Transverse colon (tissue), 4 donors: ENCODE measurements around the gene DIP2B. TPM values are rescaled to one million over a fixed set of nuclear protein-coding genes. Genes with fewer than 3 reads are reported as not detected.
A peak's percentile ranks its signal among the peaks of the same experiment; 100 is the strongest.

Experiments used
- DNase-seq: peaks from one replicate; pipeline ENCODE4 v3.0.0-alpha.2; 2019
- H3K27ac ChIP-seq, 4 donors: fragments of 200-600 bp; sonication (generic); 2 replicates each; pipeline ENCODE4 v1.5.1; 2016 to 2018; ENCODE audit warnings: inconsistent platforms in 4 of 4
- H3K27me3 ChIP-seq: fragments of 200-600 bp; sonication (generic); 2 replicates; pipeline ENCODE4 v1.5.1; 2017; ENCODE audit warnings: inconsistent platforms
- H3K36me3 ChIP-seq, 4 donors: fragments of 200-600 bp; sonication (generic); 2 replicates each; pipeline ENCODE4 v1.5.1; 2017 to 2019; ENCODE audit warnings: inconsistent platforms in 4 of 4
- H3K4me1 ChIP-seq, 4 donors: fragments of 200-600 bp; sonication (generic); 2 replicates each; pipeline ENCODE4 v1.5.1; 2017 to 2020; ENCODE audit warnings: inconsistent platforms in 4 of 4
- H3K4me3 ChIP-seq, 4 donors: fragments of 200-600 bp; sonication (generic); 1 replicate in 1 of 4; 2 replicates in 3 of 4; pipeline versions ENCODE4 v1.5.1 to v1.6.1; 2017 to 2019; ENCODE audit warnings: inconsistent platforms in 4 of 4
- H3K9me3 ChIP-seq, 2 donors: fragments of 200-600 bp; sonication (generic); 2 replicates each; pipeline ENCODE4 v1.5.1; 2017 to 2019; ENCODE audit warnings: inconsistent platforms in 2 of 2
- EP300 ChIP-seq: sonication (generic); formaldehyde crosslinking; IDR thresholded peaks from one replicate; pipeline ENCODE4 v1.6.1; 2017; ENCODE audit warnings: antibody characterized with exemption, low read depth
- POLR2A ChIP-seq: fragments of 450-650 bp; IDR thresholded peaks from one replicate; pipeline ENCODE4 v1.6.1; 2016; ENCODE audit warnings: antibody characterized with exemption, mild to moderate bottlenecking, moderate library complexity
- POLR2AphosphoS5 ChIP-seq, 3 donors: sonication (generic); formaldehyde crosslinking; IDR thresholded peaks; one replicate each; pipeline ENCODE4 v1.6.1; 2016; ENCODE audit warnings: antibody characterized with exemption in 3 of 3
- WGBS, 2 donors: methylation state at CpG; one replicate each; pipeline ENCODE4 v1.1.5; 2018; ENCODE audit warnings: low coverage in 1 of 2; 5-methylcytosine and 5-hydroxymethylcytosine counted together
- in situ Hi-C, 4 donors: fragments of 200-750 bp; cut with MboI; loops; one replicate each; pipeline versions ENCODE4 v1.15.0 to v1.15.1; 2017; ENCODE audit warnings: low sequenced_read_pairs in 3 of 4, low pct_ligation_motif_present in 1 of 4, low pct_unique_long_range_greater_than_20kb in 1 of 4
- intact Hi-C: fragments of 100-400 bp; cut with DNase I; formaldehyde crosslinking; loops from one replicate; pipeline ENCODE4 v1.15.1; 2023; ENCODE audit warnings: low total_unique reads
- total RNA-seq, 4 donors: library from RNA; depleted of rRNA; stranded (reverse); fragments of >200 nt; gene quantifications; one replicate each; pipeline ENCODE4 v1.1.0, GENCODE V29; 2016
- TF ChIP-seq, protein P1 (sequence below), 5 experiments: fragments of 200-600 bp in 3 of 5; fragments of 450-650 bp in 2 of 5; sonication (generic) in 3 of 5; IDR thresholded peaks; 1 replicate in 2 of 5; 2 replicates in 3 of 5; pipeline ENCODE4 v1.5.1; 2016 to 2017; ENCODE audit warnings: antibody characterized with exemption in 5 of 5, inconsistent platforms in 3 of 5, mild to moderate bottlenecking in 2 of 5, moderate library complexity in 1 of 5

Gene DIP2B
- total RNA-seq, 4 donors from 2014 or later, result 40.0 to 129 (median 57.9) TPM

DNA sequence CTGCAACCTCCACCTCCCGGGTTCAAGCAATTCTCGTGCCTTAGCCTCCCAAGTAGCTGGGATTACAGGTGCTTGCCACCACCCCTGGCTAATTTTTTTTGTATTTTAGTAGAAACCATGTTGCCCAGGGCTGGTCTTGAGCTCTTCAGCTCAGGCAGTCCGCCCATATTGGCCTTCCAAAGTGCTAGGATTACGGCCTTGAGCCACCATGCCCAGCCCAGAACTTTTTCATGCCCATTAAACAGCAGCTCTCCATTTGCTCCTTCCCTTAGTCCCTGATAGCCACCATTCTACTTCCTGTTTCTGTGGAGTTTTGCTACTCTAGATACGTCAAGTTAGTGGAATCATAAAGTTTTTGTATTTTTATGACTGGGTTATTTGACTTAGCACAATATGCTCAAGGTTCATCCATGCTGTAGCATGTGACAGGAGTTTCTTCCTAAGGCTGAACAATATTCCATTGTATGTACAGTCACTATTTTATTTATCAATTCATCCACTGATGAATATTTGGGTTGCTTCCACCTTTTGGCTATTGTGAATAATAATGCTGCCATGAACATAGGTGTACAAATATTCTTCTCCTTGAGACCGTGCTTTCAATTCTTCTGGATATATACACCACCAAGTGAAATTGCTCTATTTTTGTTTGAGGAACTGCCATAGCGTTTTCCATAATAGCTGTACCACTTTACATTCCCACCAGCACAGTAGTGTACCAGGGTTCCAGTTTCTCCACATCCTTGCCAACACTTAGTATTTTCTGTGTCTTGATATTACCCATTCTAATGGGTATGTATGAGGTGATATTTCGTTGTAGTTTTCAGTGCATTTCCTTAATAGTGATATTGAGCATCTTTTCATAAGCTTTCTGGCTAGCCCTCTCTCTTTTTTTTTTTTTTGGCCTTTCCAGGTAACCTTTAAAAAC lies 274.1 kb downstream of the DIP2B start:
- peaks cover 0 to 16% (median 4%) of the 10 kb centered on the region in 4 donors for H3K36me3 ChIP-seq
- TF ChIP-seq, protein P1, sequence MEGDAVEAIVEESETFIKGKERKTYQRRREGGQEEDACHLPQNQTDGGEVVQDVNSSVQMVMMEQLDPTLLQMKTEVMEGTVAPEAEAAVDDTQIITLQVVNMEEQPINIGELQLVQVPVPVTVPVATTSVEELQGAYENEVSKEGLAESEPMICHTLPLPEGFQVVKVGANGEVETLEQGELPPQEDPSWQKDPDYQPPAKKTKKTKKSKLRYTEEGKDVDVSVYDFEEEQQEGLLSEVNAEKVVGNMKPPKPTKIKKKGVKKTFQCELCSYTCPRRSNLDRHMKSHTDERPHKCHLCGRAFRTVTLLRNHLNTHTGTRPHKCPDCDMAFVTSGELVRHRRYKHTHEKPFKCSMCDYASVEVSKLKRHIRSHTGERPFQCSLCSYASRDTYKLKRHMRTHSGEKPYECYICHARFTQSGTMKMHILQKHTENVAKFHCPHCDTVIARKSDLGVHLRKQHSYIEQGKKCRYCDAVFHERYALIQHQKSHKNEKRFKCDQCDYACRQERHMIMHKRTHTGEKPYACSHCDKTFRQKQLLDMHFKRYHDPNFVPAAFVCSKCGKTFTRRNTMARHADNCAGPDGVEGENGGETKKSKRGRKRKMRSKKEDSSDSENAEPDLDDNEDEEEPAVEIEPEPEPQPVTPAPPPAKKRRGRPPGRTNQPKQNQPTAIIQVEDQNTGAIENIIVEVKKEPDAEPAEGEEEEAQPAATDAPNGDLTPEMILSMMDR (IDR thresholded peaks at IDR 0.05), result no peak
- TF ChIP-seq POLR2AphosphoS5 (IDR thresholded peaks at IDR 0.05) (peak in 2 of 3 donors; percentile 48 to 49), POLR2A (peak; percentile 60), EP300 (no peak)
- peaks cover 0 to 42% (median 19%) of the 10 kb centered on the region in 4 donors for H3K4me1 ChIP-seq
- H3K27me3 ChIP-seq, result no peaks in the 10 kb centered on the region
- in situ Hi-C loops (no loop called here), intact Hi-C loops (no loop called here)
- H3K4me3 ChIP-seq, result no peak overlapping the region
- 56 to 69% methylated on average over 5 to 8 of the region's 8 CpGs for WGBS, 2 donors
- H3K27ac ChIP-seq, result peak overlapping the region; percentile 75 to 89 (median 86)
- no peak for DNase-seq
- no peaks in the 10 kb centered on the region for H3K9me3 ChIP-seq

DNA sequence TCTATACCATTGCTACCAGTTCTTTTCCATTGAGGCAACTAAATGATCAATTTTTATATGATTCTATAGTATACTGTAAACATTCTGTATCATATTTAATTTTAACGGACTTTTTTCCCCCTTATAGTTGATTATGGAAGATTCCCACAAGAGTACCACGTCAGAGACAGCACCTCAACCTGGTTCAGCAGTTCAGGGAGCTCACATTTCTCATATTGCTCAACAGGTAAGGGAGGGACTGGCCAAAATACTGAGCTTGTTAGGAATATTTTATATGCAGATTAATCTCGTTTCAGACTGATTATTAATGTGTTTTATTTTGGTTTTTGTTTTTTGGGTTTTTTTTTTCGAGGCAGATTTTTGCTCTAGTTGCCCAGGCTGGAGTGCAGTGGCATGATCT lies 275.2 kb downstream of the DIP2B start:
- no peaks in the 10 kb centered on the region for H3K9me3 ChIP-seq
- intact Hi-C loops (no loop called here), in situ Hi-C loops (no loop called here)
- peaks cover 0 to 37% (median 15%) of the 10 kb centered on the region in 4 donors for H3K4me1 ChIP-seq
- WGBS, 2 donors, result 89 to 100% methylated on average over 2 to 4 of the region's 4 CpGs
- TF ChIP-seq EP300 (no peak), POLR2A (no peak)
- TF ChIP-seq, protein P1 (IDR thresholded peaks at IDR 0.05), result no peak
- peak overlapping the region in 3 of 4 donors; percentile 75 to 89 (median 89) for H3K27ac ChIP-seq
- DNase-seq, result no peak
- H3K36me3 ChIP-seq, result peaks cover 0 to 16% (median 4%) of the 10 kb centered on the region in 4 donors
- H3K4me3 ChIP-seq, result no peak overlapping the region
- H3K27me3 ChIP-seq, result no peaks in the 10 kb centered on the region

DNA sequence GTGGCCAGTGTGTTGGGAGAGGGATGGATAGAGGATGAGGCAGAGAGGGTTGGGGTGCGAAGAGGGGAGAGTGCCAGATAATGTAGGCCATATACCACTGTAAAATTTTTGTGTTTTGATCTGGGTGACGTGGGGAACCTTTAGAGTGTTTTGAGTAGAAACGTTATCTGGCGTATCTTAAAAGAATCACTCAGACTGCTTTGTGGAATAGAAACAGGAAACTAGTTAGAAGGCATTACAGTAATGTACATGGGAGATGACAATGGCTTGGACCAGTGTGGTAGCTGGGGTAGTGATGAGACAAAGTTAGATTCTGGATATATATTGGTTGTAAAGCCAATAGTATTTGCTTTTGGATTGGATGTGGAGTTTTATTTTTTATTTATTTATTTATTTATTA lies 279.7 kb downstream of the DIP2B start:
- H3K4me3 ChIP-seq, result no peak overlapping the region
- DNase-seq, result no peak
- in situ Hi-C loops (no loop called here), intact Hi-C loops (no loop called here)
- no peaks in the 10 kb centered on the region for H3K27me3 ChIP-seq
- H3K4me1 ChIP-seq, result peaks cover 3 to 24% (median 17%) of the 10 kb centered on the region in 4 donors
- TF ChIP-seq EP300, result no peak
- no peak for TF ChIP-seq POLR2AphosphoS5 (IDR thresholded peaks at IDR 0.05)
- TF ChIP-seq POLR2A, result no peak
- TF ChIP-seq, protein P1 (IDR thresholded peaks at IDR 0.05), result no peak
- H3K9me3 ChIP-seq, result no peaks in the 10 kb centered on the region
- no peak overlapping the region for H3K27ac ChIP-seq
- 87 to 91% methylated on average over 4 of the region's 4 CpGs for WGBS, 2 donors
- peaks cover 0 to 16% (median 4%) of the 10 kb centered on the region in 4 donors for H3K36me3 ChIP-seq

DNA sequence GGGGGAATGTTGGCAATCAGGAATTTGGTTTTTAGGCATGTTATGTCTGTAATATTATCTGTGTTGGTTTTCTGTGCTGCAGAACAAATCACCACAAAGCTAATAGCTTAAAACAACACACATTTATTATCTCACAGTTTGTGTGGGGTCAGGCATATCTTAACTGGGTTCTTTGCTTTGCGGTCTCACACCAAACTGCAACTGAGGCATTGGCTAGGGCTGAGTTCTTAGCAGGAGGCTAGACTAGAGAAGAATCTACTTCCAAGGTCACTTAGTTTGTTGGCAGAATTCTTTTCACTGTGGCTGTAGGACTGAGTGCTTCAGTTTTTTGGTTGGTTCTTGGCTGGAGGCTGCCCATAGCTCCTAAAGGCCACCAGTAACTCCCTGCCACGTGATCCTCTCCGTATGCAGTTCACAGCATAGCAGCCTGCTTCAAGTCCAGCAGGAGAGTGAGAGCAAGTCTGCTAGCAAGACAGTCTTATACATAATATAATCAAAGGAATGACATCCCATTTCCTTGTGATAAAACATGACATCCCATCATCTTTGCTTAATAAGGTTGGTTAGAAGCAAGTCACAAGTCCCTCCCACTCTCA lies 280.7 kb downstream of the DIP2B start:
- TF ChIP-seq POLR2A (no peak), EP300 (no peak), POLR2AphosphoS5 (IDR thresholded peaks at IDR 0.05) (no peak)
- TF ChIP-seq, protein P1 (IDR thresholded peaks at IDR 0.05), result no peak
- Histone ChIP-seq H3K4me3 (no peak overlapping the region), H3K4me1 (peaks cover 3 to 20% (median 14%) of the 10 kb centered on the region in 4 donors), H3K27ac (peak overlapping the region; percentile 51 to 80 (median 74)), H3K9me3 (no peaks in the 10 kb centered on the region), H3K36me3 (peaks cover 0 to 16% (median 4%) of the 10 kb centered on the region in 4 donors), H3K27me3 (no peaks in the 10 kb centered on the region)
- in situ Hi-C loops, result no loop called here
- WGBS, 2 donors, result 95% methylated on average over 3 of the region's 3 CpGs; no CpG with 5 or more reads in 1 of the 2 donors
- intact Hi-C loops, result no loop called here
- DNase-seq, result no peak
